VCaP (cell line): ENCODE data around the gene APBA1.

Experiments used
- H3K27ac ChIP-seq: fragments of 450-650 bp; 2 replicates; pipeline ENCODE4 v1.5.1; 2017
- CTCF ChIP-seq: fragments of 450-650 bp; conservative IDR thresholded peaks from 2 replicates; pipeline ENCODE4 v1.5.1; 2017; ENCODE audit warnings: mild to moderate bottlenecking, moderate library complexity

The APBA1 gene

GRCh38 chr9:69696802-69697201 lies 24.6 kb upstream of the APBA1 start:
- no peak for TF ChIP-seq CTCF
- no peak overlapping the region for H3K27ac ChIP-seq

- TF ChIP-seq CTCF, result no peak
- H3K27ac ChIP-seq, result no peak overlapping the region
Observed at GRCh38 chr9:69689991-69690538, 17.9 kb upstream of the APBA1 start.

- TF ChIP-seq CTCF, result no peak
- no peak overlapping the region for H3K27ac ChIP-seq
Observed at GRCh38 chr9:69683927-69684326, 11.8 kb upstream of the APBA1 start.

- no peak for TF ChIP-seq CTCF
- H3K27ac ChIP-seq, result peak overlapping the region; percentile 88
Observed at GRCh38 chr9:69678843-69679538, 6.8 kb upstream of the APBA1 start.

- no peak for TF ChIP-seq CTCF
Observed at GRCh38 chr9:69677931-69678330, 5.8 kb upstream of the APBA1 start.

GRCh38 chr9:69675563-69675962 lies 3.4 kb upstream of the APBA1 start:
- H3K27ac ChIP-seq, result peak overlapping the region; percentile 88
- no peak for TF ChIP-seq CTCF

More at GRCh38 chr9:69677931-69678330, 5.8 kb upstream of the APBA1 start:
- H3K27ac ChIP-seq, result peak overlapping the region; percentile 88

GRCh38 chr9:69674716-69675438 lies 2.7 kb upstream of the APBA1 start:
- peak overlapping the region; percentile 88 for H3K27ac ChIP-seq
- no peak for TF ChIP-seq CTCF
